ENCODE measurements around the gene ATP7B.

DNA sequence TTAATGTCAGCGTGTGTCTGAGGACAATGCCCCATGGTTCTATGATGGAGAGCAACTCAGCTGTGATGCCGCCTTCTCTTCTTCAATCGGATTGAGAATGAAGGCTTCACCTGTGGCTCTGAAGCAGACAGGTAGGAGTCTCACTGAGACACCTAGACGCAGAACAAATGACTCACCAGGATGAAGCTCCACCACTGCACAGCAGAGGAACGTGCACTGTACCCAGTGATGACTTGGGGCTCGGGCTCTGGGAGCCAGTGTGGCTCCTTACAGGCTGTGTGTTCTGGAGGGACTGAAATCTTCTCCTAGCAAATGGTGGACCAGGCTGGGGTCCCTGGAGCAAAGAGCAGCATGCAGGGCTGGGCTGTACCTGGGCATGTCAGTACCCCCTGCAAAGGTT, 105.5 kb downstream of the ATP7B start:
- no peak for TF ChIP-seq POLR2AphosphoS5 (IDR thresholded peaks at IDR 0.05; ENCODE audit: low read depth, low read length)
- TF ChIP-seq POLR2A (IDR thresholded peaks at IDR 0.05; ENCODE audit: low read depth, low read length), result no peak
- TF ChIP-seq PAX5 (IDR thresholded peaks at IDR 0.05; ENCODE audit: insufficient read depth, low read length, severe bottlenecking), result no peak
- TF ChIP-seq SPI1 (IDR thresholded peaks at IDR 0.05; ENCODE audit: low read depth, low read length), result no peak
